ENCODE measurements around the gene MAN1A2. TPM values are rescaled to one million over a fixed set of nuclear protein-coding genes. Genes with fewer than 3 reads are reported as not detected.

Gene MAN1A2
- polyA plus RNA-seq, 1 donor from 2014 or later: 25.0 TPM

DNA sequence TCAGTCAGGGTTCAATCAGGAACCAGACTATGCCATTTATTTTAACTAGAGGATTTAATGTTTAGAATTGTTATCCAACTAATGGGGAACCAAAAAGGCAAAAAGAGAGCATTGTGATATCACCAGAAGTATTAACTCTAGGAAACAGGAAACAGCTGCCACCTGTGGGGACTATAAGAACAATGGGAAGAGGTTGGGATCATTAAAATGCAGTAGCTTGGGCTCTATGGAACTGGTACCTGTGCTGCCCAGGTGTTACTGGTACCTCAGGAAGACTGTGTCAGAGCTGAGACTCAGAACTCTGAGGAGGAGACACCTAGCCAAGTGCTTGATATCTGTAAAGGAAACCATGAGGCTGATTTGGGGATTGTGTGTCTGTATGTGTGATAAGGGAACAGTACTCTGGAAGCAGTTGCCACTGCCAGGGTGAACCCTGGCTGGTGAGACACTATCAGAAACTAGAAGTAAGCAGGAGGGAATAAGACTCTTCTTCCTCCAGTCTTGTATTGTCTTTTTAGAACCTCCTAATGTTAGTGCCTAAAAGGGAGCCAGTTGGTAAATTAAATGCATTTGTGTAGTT lies 49.4 kb downstream of the MAN1A2 start:
- H3K27me3 ChIP-seq (ENCODE audit: insufficient read depth, low read depth, low read length): no peaks in the 10 kb centered on the region
- no peaks in the 10 kb centered on the region for H3K36me3 ChIP-seq (ENCODE audit: insufficient read depth, low read length)
- H3K4me3 ChIP-seq (ENCODE audit: low read length): no peak overlapping the region
- H3K9me2 ChIP-seq (ENCODE audit: insufficient read depth, low read length): no peaks in the 10 kb centered on the region
- TF ChIP-seq RAD21 (conservative IDR thresholded peaks at IDR 0.05): no peak
- no peaks in the 10 kb centered on the region for H4K20me1 ChIP-seq (ENCODE audit: insufficient read depth)
- H3K79me2 ChIP-seq (replicated peaks; ENCODE audit: insufficient read depth, low read length): no peaks in the 10 kb centered on the region
- H3K9ac ChIP-seq (ENCODE audit: low read length): no peak overlapping the region
- no peak overlapping the region for H2AFZ ChIP-seq (ENCODE audit: low read depth, low read length)
- H3F3A ChIP-seq (ENCODE audit: insufficient read depth, low read length, poor library complexity, severe bottlenecking): no peaks in the 10 kb centered on the region
- no peaks in the 10 kb centered on the region for H3K9me3 ChIP-seq (ENCODE audit: low read length)
- H3K27ac ChIP-seq (ENCODE audit: low read length): no peak overlapping the region
- H3K4me2 ChIP-seq (ENCODE audit: low read length): no peak overlapping the region

DNA sequence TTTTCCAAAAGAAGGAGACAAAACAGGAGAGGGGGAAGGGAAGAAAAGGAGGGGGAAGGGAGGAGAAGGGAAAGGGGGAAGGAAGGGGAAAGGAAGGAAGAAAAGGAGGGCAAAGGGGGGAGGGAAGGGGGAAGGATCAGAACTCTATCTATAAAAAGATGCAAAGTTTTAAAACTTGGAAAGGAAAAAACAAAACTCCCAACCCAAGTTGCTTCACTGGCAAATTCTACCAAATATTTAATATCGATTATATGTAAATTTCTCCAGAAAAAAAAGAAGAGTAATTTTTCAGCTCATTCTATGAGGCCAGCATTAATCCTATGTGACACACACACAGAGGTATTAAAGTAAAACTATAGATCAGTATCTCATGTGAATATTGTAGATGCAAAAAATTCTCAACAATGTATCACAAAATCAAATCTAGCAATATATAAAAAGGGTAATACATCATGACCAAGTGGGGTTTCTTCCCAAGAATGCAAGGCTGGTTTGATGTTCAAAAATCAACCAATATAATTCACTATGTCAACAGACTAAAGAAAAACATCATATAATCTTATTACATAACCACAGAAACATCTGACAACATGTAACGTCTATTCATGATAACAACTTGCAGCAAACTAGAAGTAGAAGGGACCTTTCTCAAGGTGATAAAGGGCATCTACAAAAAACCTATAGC lies 57.9 kb downstream of the MAN1A2 start:
- TF ChIP-seq, protein P1, sequence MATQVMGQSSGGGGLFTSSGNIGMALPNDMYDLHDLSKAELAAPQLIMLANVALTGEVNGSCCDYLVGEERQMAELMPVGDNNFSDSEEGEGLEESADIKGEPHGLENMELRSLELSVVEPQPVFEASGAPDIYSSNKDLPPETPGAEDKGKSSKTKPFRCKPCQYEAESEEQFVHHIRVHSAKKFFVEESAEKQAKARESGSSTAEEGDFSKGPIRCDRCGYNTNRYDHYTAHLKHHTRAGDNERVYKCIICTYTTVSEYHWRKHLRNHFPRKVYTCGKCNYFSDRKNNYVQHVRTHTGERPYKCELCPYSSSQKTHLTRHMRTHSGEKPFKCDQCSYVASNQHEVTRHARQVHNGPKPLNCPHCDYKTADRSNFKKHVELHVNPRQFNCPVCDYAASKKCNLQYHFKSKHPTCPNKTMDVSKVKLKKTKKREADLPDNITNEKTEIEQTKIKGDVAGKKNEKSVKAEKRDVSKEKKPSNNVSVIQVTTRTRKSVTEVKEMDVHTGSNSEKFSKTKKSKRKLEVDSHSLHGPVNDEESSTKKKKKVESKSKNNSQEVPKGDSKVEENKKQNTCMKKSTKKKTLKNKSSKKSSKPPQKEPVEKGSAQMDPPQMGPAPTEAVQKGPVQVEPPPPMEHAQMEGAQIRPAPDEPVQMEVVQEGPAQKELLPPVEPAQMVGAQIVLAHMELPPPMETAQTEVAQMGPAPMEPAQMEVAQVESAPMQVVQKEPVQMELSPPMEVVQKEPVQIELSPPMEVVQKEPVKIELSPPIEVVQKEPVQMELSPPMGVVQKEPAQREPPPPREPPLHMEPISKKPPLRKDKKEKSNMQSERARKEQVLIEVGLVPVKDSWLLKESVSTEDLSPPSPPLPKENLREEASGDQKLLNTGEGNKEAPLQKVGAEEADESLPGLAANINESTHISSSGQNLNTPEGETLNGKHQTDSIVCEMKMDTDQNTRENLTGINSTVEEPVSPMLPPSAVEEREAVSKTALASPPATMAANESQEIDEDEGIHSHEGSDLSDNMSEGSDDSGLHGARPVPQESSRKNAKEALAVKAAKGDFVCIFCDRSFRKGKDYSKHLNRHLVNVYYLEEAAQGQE (IDR thresholded peaks at IDR 0.05; ENCODE audit: borderline replicate concordance): no peak
- TF ChIP-seq RAD21 (conservative IDR thresholded peaks at IDR 0.05) (no peak), EZH2 (IDR thresholded peaks at IDR 0.05; ENCODE audit: borderline replicate concordance, insufficient read depth, low read length, poor library complexity, severe bottlenecking) (no peak), EP300 (conservative IDR thresholded peaks at IDR 0.05; ENCODE audit: poor library complexity, severe bottlenecking) (no peak), SMC3 (conservative IDR thresholded peaks at IDR 0.05; ENCODE audit: poor library complexity) (no peak), POLR2AphosphoS5 (IDR thresholded peaks at IDR 0.05) (no peak), TAF1 (IDR thresholded peaks at IDR 0.05; ENCODE audit: low read depth) (no peak), MXI1 (conservative IDR thresholded peaks at IDR 0.05; ENCODE audit: poor library complexity, severe bottlenecking) (no peak)
- TF ChIP-seq, protein P2, sequence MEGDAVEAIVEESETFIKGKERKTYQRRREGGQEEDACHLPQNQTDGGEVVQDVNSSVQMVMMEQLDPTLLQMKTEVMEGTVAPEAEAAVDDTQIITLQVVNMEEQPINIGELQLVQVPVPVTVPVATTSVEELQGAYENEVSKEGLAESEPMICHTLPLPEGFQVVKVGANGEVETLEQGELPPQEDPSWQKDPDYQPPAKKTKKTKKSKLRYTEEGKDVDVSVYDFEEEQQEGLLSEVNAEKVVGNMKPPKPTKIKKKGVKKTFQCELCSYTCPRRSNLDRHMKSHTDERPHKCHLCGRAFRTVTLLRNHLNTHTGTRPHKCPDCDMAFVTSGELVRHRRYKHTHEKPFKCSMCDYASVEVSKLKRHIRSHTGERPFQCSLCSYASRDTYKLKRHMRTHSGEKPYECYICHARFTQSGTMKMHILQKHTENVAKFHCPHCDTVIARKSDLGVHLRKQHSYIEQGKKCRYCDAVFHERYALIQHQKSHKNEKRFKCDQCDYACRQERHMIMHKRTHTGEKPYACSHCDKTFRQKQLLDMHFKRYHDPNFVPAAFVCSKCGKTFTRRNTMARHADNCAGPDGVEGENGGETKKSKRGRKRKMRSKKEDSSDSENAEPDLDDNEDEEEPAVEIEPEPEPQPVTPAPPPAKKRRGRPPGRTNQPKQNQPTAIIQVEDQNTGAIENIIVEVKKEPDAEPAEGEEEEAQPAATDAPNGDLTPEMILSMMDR (IDR thresholded peaks at IDR 0.05; ENCODE audit: poor library complexity, severe bottlenecking): no peak
- Histone ChIP-seq H3K4me3 (ENCODE audit: low read length) (no peak overlapping the region), H3K9ac (ENCODE audit: low read length) (no peak overlapping the region), H3K9me3 (ENCODE audit: low read length) (no peaks in the 10 kb centered on the region), H3K36me3 (ENCODE audit: insufficient read depth, low read length) (peaks cover 7% of the 10 kb centered on the region), H3K27me3 (ENCODE audit: insufficient read depth, low read depth, low read length) (no peaks in the 10 kb centered on the region), H3K4me2 (ENCODE audit: low read length) (no peak overlapping the region), H3F3A (ENCODE audit: insufficient read depth, low read length, poor library complexity, severe bottlenecking) (no peaks in the 10 kb centered on the region), H3K27ac (ENCODE audit: low read length) (no peak overlapping the region), H3K79me2 (replicated peaks; ENCODE audit: insufficient read depth, low read length) (no peaks in the 10 kb centered on the region), H4K20me1 (ENCODE audit: insufficient read depth) (no peaks in the 10 kb centered on the region), H3K9me2 (ENCODE audit: insufficient read depth, low read length) (no peaks in the 10 kb centered on the region), H2AFZ (ENCODE audit: low read depth, low read length) (no peak overlapping the region)
